GM12874 (cell line): ENCODE data around the gene MSL2.

Source experiments
- CTCF ChIP-seq: IDR thresholded peaks from 2 replicates; pipeline ENCODE4 v1.5.1; 2011; ENCODE audit warnings: low read depth, mild to moderate bottlenecking, control low read depth, low read length, moderate library complexity; ENCODE audit not compliant: insufficient read depth

Gene MSL2

GRCh38 chr3:136186344-136186743 lies 9.8 kb downstream of the MSL2 start:
- TF ChIP-seq CTCF, result no peak

- TF ChIP-seq CTCF, result no peak
Observed at GRCh38 chr3:136184703-136185102, 11.4 kb downstream of the MSL2 start.

DNA sequence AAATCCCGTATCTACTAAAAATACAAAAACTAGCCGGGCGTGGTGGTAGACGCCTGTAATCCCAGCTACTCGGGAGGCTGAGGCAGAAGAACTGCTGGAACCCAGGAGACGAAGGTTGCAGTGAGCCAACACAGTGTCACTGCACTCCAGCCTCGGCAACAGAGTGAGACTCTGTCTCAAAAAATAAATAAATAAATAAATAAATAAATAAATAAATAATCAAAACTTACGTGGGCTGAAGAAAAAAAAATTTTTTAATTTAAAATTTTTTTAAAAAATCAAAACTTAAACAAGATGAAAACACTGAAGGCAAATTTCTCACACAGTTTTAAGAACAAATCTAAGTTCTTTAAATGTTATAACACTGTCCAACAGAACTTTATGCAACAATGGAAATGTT lies 14.4 kb downstream of the MSL2 start:
- no peak for TF ChIP-seq CTCF

GRCh38 chr3:136177876-136178275 lies 18.3 kb downstream of the MSL2 start:
- no peak for TF ChIP-seq CTCF

GRCh38 chr3:136173939-136174490 lies 22.1 kb downstream of the MSL2 start:
- TF ChIP-seq CTCF, result no peak

DNA sequence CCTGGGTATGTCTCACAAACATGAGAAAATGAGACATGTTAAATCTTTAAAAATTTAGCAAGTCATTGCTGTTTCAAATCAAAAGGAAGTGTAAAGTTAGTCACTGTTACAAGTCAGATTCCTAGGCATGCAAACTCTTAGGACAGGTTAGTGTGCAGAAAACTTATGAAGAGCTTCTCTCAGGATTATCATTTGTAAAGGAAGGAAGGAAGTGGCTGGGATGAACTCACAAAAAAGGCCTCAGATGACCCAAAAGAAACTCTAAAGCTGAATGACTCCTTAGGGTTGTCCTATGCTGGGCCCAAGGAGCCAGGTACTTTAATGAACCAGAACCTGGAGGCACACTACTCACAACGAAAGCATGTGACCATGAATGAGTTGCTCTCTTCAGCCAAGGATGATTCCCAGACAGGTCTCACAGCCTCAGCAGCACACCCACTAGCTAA lies 25.0 kb downstream of the MSL2 start:
- TF ChIP-seq CTCF, result no peak

DNA sequence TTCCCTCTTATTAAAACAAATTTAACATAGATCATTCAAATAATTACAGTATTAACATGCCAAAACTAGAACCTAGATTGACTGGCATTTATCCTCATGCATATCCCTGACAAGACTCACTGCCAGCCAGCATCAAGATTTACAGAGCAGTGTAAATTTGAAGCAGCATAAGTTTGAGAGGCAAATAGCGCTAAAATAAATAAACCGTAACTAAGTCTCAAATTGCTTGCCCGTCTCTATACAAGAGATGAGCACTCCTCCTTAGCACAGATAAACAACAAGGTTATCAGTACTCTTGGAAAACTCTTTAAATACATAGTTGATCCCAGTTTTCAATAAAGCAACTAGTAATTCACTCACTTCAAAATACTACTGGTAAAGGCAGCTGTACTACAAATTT lies 29.6 kb downstream of the MSL2 start:
- no peak for TF ChIP-seq CTCF
